ENCODE measurements around the gene KRTAP1-3.
"Not testable (repeated sequence)": the region's sequence is repeated elsewhere in the genome, so short reads cannot be mapped to it uniquely, and the experiment has no call there.

Gene KRTAP1-3

GRCh38 chr17:41008811-41009210 is 25.9 kb downstream of the KRTAP1-3 start, which contains the start of gene KRTAP3-1:
KRTAP3-1 (minus strand) TSS chr17:41009128; CDS start chr17:41009074, 54 bp downstream.
- no peak for FAIRE-seq

- FAIRE-seq, result no peak
Observed at GRCh38 chr17:41004397-41004796, 30.3 kb downstream of the KRTAP1-3 start.

- FAIRE-seq, result no peak
Observed at GRCh38 chr17:41003926-41004325, 30.7 kb downstream of the KRTAP1-3 start.

- no peak for FAIRE-seq
Observed at GRCh38 chr17:41002814-41003213, 31.9 kb downstream of the KRTAP1-3 start.

- FAIRE-seq, result no peak
Observed at GRCh38 chr17:41001795-41002194, 32.9 kb downstream of the KRTAP1-3 start.

- FAIRE-seq, result not testable (repeated sequence)
Observed at GRCh38 chr17:40999563-40999962, 35.1 kb downstream of the KRTAP1-3 start, which contains the start of gene KRTAP3-2. KRTAP3-2 (minus strand) TSS chr17:40999906; CDS start chr17:40999853, 53 bp downstream.

GRCh38 chr17:40997361-40997760 is 37.3 kb downstream of the KRTAP1-3 start:
- FAIRE-seq, result no peak

- no peak for FAIRE-seq
Observed at GRCh38 chr17:40996829-40997228, 37.8 kb downstream of the KRTAP1-3 start.

- FAIRE-seq, result no peak
Observed at GRCh38 chr17:40995116-40995515, 39.6 kb downstream of the KRTAP1-3 start.

GRCh38 chr17:40993839-40994238 is 40.8 kb downstream of the KRTAP1-3 start, which contains the start of gene KRTAP3-3:
KRTAP3-3 (minus strand) TSS chr17:40994164; CDS start chr17:40994097, 67 bp downstream.
- no peak for FAIRE-seq

GRCh38 chr17:40993084-40993483 is 41.6 kb downstream of the KRTAP1-3 start:
- no peak for FAIRE-seq

- FAIRE-seq, result no peak
Observed at GRCh38 chr17:40992666-40993065, 42.0 kb downstream of the KRTAP1-3 start.

- FAIRE-seq, result no peak
Observed at GRCh38 chr17:40986920-40987319, 47.8 kb downstream of the KRTAP1-3 start.

- no peak for FAIRE-seq
Observed at GRCh38 chr17:40984226-40984625, 50.4 kb downstream of the KRTAP1-3 start, which contains the start of gene KRT40. KRT40 (minus strand) TSS chr17:40984326; CDS start chr17:40984273, 53 bp downstream.
